Lower leg skin (tissue), 4 donors: ENCODE results near the gene LEF1. TPM values are rescaled to one million over a fixed set of nuclear protein-coding genes. Genes with fewer than 3 reads are reported as not detected.

Experiments
- DNase-seq, 2 donors: peaks; one replicate each; pipeline ENCODE4 v3.0.0-alpha.2; 2019; ENCODE audit warnings: low spot score in 2 of 2
- H3K4me3 ChIP-seq: fragments of 200-600 bp; sonication (generic); 2 replicates; pipeline ENCODE4 v1.5.1; 2017; ENCODE audit warnings: mild to moderate bottlenecking, low read depth; ENCODE audit not compliant: poor library complexity, severe bottlenecking
- POLR2A ChIP-seq, 2 donors: fragments of 450-650 bp; IDR thresholded peaks; one replicate each; pipeline ENCODE4 v1.6.1; 2016 to 2017; ENCODE audit warnings: antibody characterized with exemption in 2 of 2, mild to moderate bottlenecking in 1 of 2, moderate library complexity in 1 of 2
- WGBS, 2 donors: methylation state at CpG; one replicate each; pipeline ENCODE4 v1.1.5; 2018; 5-methylcytosine and 5-hydroxymethylcytosine counted together
- intact Hi-C: fragments of 100-400 bp; cut with DNase I; formaldehyde crosslinking; loops from one replicate; pipeline ENCODE4 v1.15.0; 2023; ENCODE audit warnings: low total_unique reads
- total RNA-seq, 4 donors: library from RNA; depleted of rRNA; stranded (reverse); fragments of >200 nt; gene quantifications; one replicate each; pipeline ENCODE4 v1.1.0, GENCODE V29; 2016
- TF ChIP-seq, protein P1 (sequence below), 3 donors: fragments of 450-650 bp; IDR thresholded peaks; one replicate each; pipeline ENCODE4 v1.5.1; 2016; ENCODE audit warnings: antibody characterized with exemption in 3 of 3, mild to moderate bottlenecking in 3 of 3, moderate library complexity in 2 of 3

Gene LEF1
- total RNA-seq, 4 donors from 2014 or later: 1.7 to 17.8 (median 7.8) TPM

- TF ChIP-seq, protein P1, sequence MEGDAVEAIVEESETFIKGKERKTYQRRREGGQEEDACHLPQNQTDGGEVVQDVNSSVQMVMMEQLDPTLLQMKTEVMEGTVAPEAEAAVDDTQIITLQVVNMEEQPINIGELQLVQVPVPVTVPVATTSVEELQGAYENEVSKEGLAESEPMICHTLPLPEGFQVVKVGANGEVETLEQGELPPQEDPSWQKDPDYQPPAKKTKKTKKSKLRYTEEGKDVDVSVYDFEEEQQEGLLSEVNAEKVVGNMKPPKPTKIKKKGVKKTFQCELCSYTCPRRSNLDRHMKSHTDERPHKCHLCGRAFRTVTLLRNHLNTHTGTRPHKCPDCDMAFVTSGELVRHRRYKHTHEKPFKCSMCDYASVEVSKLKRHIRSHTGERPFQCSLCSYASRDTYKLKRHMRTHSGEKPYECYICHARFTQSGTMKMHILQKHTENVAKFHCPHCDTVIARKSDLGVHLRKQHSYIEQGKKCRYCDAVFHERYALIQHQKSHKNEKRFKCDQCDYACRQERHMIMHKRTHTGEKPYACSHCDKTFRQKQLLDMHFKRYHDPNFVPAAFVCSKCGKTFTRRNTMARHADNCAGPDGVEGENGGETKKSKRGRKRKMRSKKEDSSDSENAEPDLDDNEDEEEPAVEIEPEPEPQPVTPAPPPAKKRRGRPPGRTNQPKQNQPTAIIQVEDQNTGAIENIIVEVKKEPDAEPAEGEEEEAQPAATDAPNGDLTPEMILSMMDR (IDR thresholded peaks at IDR 0.05): no peak
- no peak for TF ChIP-seq POLR2A (IDR thresholded peaks at IDR 0.05)
- intact Hi-C loops: no loop called here
Measured at GRCh38 chr4:108049406-108049805, 119.3 kb downstream of the LEF1 start.

GRCh38 chr4:108048997-108049396 is 119.7 kb downstream of the LEF1 start:
- 89% methylated on average over 7 of the region's 7 CpGs for WGBS, 2 donors
- TF ChIP-seq, protein P1 (IDR thresholded peaks at IDR 0.05): no peak
- TF ChIP-seq POLR2A (IDR thresholded peaks at IDR 0.05): no peak
- no peak for DNase-seq
- intact Hi-C loops: no loop called here
- H3K4me3 ChIP-seq: no peak overlapping the region

More at GRCh38 chr4:108049406-108049805, 119.3 kb downstream of the LEF1 start:
- 81 to 87% methylated on average over 5 of the region's 5 CpGs for WGBS, 2 donors
- DNase-seq: no peak
- no peak overlapping the region for H3K4me3 ChIP-seq

- TF ChIP-seq POLR2A (IDR thresholded peaks at IDR 0.05): no peak
- TF ChIP-seq, protein P1 (IDR thresholded peaks at IDR 0.05): no peak
- 78 to 80% methylated on average over 6 of the region's 6 CpGs for WGBS, 2 donors
- DNase-seq: no peak
- intact Hi-C loops: no loop called here
- no peak overlapping the region for H3K4me3 ChIP-seq
Measured at GRCh38 chr4:108048157-108048556, 120.6 kb downstream of the LEF1 start.

DNA sequence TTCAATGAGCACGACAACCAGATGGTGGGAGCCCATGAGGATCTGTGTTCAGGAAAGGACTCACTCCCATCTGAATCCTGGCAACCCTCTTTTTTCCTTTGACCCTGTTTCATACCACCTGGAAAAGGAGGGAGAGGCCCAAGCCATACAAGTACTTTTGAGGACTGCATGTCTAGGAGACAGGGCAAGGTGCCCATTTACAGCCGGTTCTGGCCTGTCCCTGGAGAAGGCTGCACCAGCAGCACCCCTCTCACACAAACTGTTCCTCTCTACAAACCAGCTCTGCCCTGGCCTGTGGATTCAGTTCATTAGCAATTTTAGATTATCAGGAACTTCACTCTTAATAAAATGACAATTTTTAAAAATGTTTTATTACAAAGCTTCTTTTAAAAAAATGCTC is 121.5 kb downstream of the LEF1 start:
- no peak for TF ChIP-seq POLR2A (IDR thresholded peaks at IDR 0.05)
- TF ChIP-seq, protein P1 (IDR thresholded peaks at IDR 0.05): no peak
- WGBS, 2 donors: 57 to 62% methylated on average over 2 of the region's 2 CpGs
- intact Hi-C loops: no loop called here
- H3K4me3 ChIP-seq: no peak overlapping the region
- DNase-seq: no peak

GRCh38 chr4:108045687-108046024 is 123.1 kb downstream of the LEF1 start:
- DNase-seq: no peak
- no peak overlapping the region for H3K4me3 ChIP-seq
- TF ChIP-seq, protein P1 (IDR thresholded peaks at IDR 0.05): no peak
- TF ChIP-seq POLR2A (IDR thresholded peaks at IDR 0.05): no peak
- WGBS, 2 donors: 23 to 30% methylated on average over 3 of the region's 3 CpGs
- intact Hi-C loops: no loop called here

GRCh38 chr4:108044951-108045686 is 123.6 kb downstream of the LEF1 start:
- TF ChIP-seq, protein P1 (IDR thresholded peaks at IDR 0.05): no peak
- TF ChIP-seq POLR2A (IDR thresholded peaks at IDR 0.05): no peak
- 59 to 60% methylated on average over 9 of the region's 9 CpGs for WGBS, 2 donors
- no peak overlapping the region for H3K4me3 ChIP-seq
- intact Hi-C loops: no loop called here
- no peak for DNase-seq
